DOHH2 (cell line): ENCODE results near the gene PRKCQ.

ENCODE experiments used
- H3F3A ChIP-seq: fragments of 200-600 bp; sonication (generic), shearing (Covaris generic); 2 replicates; pipeline ENCODE4 v1.6.0; 2016; ENCODE audit warnings: antibody characterized with exemption, mild to moderate bottlenecking; ENCODE audit not compliant: control insufficient read depth, insufficient read depth
- H3K27ac ChIP-seq: fragments of 200-600 bp; sonication (generic); 2 replicates; pipeline ENCODE4 v1.5.1; 2014; ENCODE audit warnings: low read depth, mild to moderate bottlenecking, low read length, moderate library complexity
- H3K27me3 ChIP-seq: fragments of 200-600 bp; sonication (generic); 2 replicates; pipeline ENCODE4 v1.6.1; 2014; ENCODE audit warnings: mild to moderate bottlenecking, low read length, mixed read lengths; ENCODE audit not compliant: control insufficient read depth
- H3K36me3 ChIP-seq: fragments of 200-600 bp; sonication (generic); 2 replicates; pipeline ENCODE4 v1.6.1; 2014; ENCODE audit warnings: mild to moderate bottlenecking, low read length, moderate library complexity, mixed read lengths; ENCODE audit not compliant: control insufficient read depth
- H3K4me1 ChIP-seq: fragments of 200-600 bp; sonication (generic); 2 replicates; pipeline ENCODE4 v1.6.1; 2014; ENCODE audit warnings: mild to moderate bottlenecking, low read length, mixed read lengths; ENCODE audit not compliant: control insufficient read depth
- H3K4me2 ChIP-seq: fragments of 200-600 bp; sonication (generic); 2 replicates; pipeline ENCODE4 v1.6.0; 2014; ENCODE audit warnings: mild to moderate bottlenecking, low read length, moderate library complexity
- H3K4me3 ChIP-seq: fragments of 200-600 bp; sonication (generic); 2 replicates; pipeline ENCODE4 v1.5.1; 2014; ENCODE audit warnings: mild to moderate bottlenecking, low read length, mixed read lengths
- H3K79me2 ChIP-seq: fragments of 200-600 bp; sonication (generic); 2 replicates; pipeline ENCODE4 v1.6.1; 2014; ENCODE audit warnings: mild to moderate bottlenecking, low read length, mixed read lengths; ENCODE audit not compliant: control insufficient read depth
- H3K9me2 ChIP-seq: fragments of 200-600 bp; sonication (generic); replicated peaks from 2 replicates; pipeline ENCODE4 v1.6.1; 2014; ENCODE audit warnings: mild to moderate bottlenecking, low read length, mixed read lengths; ENCODE audit not compliant: control insufficient read depth
- H3K9me3 ChIP-seq: fragments of 200-600 bp; sonication (generic); 2 replicates; pipeline ENCODE4 v1.6.1; 2014; ENCODE audit warnings: antibody characterized with exemption, low read length, mixed read lengths; ENCODE audit not compliant: control insufficient read depth, insufficient read depth
- H4K20me1 ChIP-seq: fragments of 200-600 bp; sonication (generic); 2 replicates; pipeline ENCODE4 v1.6.0; 2014; ENCODE audit warnings: low read depth, mild to moderate bottlenecking, antibody characterized with exemption, low read length, moderate library complexity; ENCODE audit not compliant: control insufficient read depth, insufficient read depth
- EZH2phosphoT487 ChIP-seq: fragments of 200-600 bp; sonication (generic); IDR thresholded peaks from 2 replicates; pipeline ENCODE4 v1.6.1; 2017; ENCODE audit warnings: borderline replicate concordance, mild to moderate bottlenecking, antibody characterized with exemption, low read length, moderate library complexity, mixed read lengths
- TF ChIP-seq, protein P1 (sequence below): fragments of 200-600 bp; sonication (generic); IDR thresholded peaks from one replicate; pipeline ENCODE4 v1.5.1; 2014; ENCODE audit warnings: antibody characterized with exemption, mild to moderate bottlenecking, low read depth, low read length; ENCODE audit not compliant: poor library complexity, severe bottlenecking

Gene PRKCQ

DNA sequence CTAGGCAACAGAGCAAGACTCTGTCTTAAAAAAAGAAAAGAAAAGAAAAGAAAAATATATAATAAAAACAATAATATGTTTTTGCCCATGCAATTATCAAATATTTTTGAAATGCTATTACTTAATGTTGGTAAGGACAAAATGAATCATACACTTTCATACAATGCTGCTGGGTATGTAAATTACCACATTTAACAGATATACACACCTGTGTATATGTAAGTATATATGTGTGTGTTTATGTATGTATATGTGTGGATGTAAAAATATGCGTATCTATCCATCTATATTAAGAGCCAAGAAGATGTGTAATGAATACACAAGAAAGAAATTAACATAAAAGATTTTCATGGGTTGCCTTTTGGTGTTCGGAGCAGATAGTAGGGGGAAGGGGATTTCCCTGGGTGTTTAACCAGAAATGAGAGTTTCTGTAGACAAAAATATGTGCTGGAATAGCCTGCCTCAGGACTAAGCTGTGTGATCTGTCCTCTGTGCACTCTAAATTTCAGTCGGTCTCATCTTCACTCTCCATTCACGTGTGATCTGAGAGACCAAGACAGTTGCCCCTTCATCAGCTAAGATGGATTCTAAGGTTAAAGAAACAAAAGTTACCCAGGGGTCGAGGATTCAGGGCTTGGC, 61.2 kb downstream of the PRKCQ start:
- Histone ChIP-seq H3K27me3 (peaks cover 8% of the 10 kb centered on the region; the same call in 1 of the 2 replicates), H3K9me3 (no peaks in the 10 kb centered on the region), H3K4me3 (no peak overlapping the region), H3K4me1 (no peaks in the 10 kb centered on the region), H3K27ac (no peak overlapping the region), H3F3A (no peaks in the 10 kb centered on the region), H3K4me2 (no peak overlapping the region), H4K20me1 (no peaks in the 10 kb centered on the region), H3K9me2 (no peaks in the 10 kb centered on the region), H3K36me3 (no peaks in the 10 kb centered on the region), H3K79me2 (no peaks in the 10 kb centered on the region)
- TF ChIP-seq, protein P1, sequence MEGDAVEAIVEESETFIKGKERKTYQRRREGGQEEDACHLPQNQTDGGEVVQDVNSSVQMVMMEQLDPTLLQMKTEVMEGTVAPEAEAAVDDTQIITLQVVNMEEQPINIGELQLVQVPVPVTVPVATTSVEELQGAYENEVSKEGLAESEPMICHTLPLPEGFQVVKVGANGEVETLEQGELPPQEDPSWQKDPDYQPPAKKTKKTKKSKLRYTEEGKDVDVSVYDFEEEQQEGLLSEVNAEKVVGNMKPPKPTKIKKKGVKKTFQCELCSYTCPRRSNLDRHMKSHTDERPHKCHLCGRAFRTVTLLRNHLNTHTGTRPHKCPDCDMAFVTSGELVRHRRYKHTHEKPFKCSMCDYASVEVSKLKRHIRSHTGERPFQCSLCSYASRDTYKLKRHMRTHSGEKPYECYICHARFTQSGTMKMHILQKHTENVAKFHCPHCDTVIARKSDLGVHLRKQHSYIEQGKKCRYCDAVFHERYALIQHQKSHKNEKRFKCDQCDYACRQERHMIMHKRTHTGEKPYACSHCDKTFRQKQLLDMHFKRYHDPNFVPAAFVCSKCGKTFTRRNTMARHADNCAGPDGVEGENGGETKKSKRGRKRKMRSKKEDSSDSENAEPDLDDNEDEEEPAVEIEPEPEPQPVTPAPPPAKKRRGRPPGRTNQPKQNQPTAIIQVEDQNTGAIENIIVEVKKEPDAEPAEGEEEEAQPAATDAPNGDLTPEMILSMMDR = no peak
- no peak for TF ChIP-seq EZH2phosphoT487

DNA sequence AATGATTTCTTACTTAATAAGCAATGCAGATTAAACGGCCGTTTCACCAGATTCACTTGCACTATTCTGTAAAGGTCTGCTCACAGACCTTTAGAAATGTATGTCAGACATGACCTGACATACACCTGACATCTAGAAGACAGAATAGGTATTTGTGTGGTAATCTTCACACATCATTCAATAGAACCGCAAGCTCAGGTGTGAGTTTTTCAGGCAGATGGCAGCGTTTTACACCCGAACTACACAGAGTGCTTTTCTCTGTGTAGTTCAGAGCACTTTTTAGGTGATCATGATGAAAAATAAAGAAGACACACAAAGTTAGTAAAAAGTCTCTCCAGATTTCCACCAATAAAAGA, 63.2 kb downstream of the PRKCQ start:
- Histone ChIP-seq H3K4me3 (no peak overlapping the region), H3K27me3 (peaks cover 12% of the 10 kb centered on the region; the same call in 1 of the 2 replicates), H3F3A (no peaks in the 10 kb centered on the region), H3K9me2 (no peaks in the 10 kb centered on the region), H3K9me3 (no peaks in the 10 kb centered on the region), H3K27ac (no peak overlapping the region), H3K79me2 (no peaks in the 10 kb centered on the region), H4K20me1 (no peaks in the 10 kb centered on the region), H3K4me1 (no peaks in the 10 kb centered on the region), H3K4me2 (no peak overlapping the region), H3K36me3 (no peaks in the 10 kb centered on the region)
- TF ChIP-seq, protein P1 = no peak
- no peak for TF ChIP-seq EZH2phosphoT487

DNA sequence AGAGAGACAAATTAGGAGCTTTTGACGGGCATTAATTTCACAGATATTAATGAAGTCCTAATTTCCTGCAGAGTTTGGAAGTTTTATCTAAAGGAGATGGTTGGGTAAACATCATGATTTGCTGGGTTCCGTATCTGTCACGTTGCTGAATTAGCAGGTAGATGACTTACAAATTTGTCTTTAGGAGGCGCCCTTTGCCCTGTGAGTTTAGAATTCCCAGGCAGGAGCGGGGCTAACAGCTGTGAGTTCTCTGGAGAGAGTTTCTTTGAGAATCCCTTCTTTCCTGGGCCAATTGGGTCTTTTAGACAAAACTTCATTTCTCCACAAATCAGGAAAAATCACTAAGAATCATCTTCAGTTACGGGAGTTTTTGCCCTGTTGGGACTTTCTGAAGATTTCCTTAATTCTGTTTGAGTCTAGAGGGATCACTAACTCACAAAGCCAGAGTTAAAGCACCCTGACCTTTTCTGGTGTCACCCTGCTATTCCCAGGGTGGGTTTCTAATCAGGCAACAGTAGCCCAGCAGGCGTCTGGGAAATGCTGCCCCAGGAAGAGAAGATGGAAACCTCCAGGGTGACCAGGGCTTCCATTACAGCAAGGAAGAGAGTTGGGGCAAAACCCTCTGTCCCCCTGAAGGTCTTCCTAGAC, 63.7 kb downstream of the PRKCQ start:
- Histone ChIP-seq H3K79me2 (no peaks in the 10 kb centered on the region), H3K4me2 (no peak overlapping the region), H3K27me3 (peaks cover 12% of the 10 kb centered on the region; the same call in 1 of the 2 replicates), H3K36me3 (no peaks in the 10 kb centered on the region), H3K9me3 (no peaks in the 10 kb centered on the region), H3K4me1 (no peaks in the 10 kb centered on the region), H3F3A (no peaks in the 10 kb centered on the region), H3K9me2 (no peaks in the 10 kb centered on the region), H3K4me3 (no peak overlapping the region), H4K20me1 (no peaks in the 10 kb centered on the region), H3K27ac (no peak overlapping the region)
- no peak for TF ChIP-seq EZH2phosphoT487
- TF ChIP-seq, protein P1 = no peak
